ENCODE measurements around the gene FIG4.
"Not testable (repeated sequence)": the region's sequence is repeated elsewhere in the genome, so short reads cannot be mapped to it uniquely, and the experiment has no call there.

FIG4 gene

DNA sequence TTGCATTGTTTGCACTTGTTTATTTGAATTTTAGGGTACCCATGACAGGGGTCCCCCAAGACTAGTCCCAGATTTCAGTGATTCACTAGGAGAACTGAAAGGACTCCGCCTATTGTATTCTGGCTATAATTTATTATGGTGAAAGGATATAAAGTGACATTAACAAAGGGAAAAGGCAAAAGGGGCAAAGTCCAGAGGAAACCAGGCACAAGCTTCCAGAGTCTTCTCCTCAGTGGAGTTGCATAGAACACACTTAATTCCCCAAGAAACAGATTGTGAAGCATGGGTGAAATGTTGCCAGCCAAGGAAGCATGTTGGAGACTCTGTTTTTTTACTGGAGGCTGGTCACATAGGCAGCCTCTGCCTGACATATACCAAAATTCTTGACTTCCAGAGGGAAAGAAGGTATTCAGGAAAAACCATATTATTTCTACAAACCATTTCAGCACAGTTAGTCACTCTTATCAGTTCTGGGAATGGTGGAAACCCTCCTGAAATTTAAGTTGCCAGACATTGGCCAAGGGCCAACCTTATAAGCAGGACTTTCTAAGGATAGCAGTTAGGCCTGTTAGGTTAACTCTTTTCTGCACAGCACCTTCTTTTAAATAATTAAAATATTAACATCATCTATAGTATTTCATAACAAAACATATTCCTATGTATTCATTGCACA is 71.8 kb downstream of the FIG4 start:
- DNase-seq: no peak

DNA sequence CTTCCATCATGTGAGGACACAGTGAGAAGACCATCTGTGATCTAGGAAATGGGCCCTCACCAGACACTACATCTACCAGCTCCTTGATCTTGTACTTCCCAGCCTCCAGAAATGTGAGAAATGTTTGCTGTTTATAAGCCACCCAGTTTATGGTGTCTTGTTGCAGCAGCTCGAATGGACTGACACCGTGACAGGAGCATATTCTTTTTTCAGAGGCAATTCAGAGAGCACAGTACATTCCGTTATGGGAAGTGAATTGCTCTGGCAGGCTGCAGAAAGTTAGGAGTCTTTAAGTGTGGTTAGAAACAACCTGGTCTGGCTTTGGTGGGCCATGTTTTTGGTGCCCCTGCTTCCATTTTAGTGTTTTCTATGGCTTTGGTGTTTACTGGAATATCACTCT is 75.1 kb downstream of the FIG4 start:
- no peak for DNase-seq

DNA sequence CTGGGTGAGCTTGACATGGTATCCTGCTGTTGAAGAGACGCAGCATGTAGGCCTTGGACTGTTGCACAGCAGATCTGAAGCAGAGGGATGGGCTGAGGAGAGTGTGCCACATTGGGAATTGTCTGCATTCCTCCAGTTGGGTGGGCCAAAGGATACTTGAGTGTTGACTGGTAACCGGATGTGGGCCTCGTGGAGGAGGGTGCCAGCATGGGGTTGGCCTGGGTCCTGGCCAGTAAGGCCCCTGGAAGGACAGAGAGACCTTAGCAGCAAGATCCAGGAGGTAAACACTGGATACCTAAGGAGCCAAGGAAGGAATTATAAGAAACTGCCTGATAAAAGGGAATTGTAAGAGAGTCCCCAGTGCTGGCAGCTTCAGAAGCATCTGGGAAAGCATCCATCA is 76.9 kb downstream of the FIG4 start:
- no peak for DNase-seq

DNA sequence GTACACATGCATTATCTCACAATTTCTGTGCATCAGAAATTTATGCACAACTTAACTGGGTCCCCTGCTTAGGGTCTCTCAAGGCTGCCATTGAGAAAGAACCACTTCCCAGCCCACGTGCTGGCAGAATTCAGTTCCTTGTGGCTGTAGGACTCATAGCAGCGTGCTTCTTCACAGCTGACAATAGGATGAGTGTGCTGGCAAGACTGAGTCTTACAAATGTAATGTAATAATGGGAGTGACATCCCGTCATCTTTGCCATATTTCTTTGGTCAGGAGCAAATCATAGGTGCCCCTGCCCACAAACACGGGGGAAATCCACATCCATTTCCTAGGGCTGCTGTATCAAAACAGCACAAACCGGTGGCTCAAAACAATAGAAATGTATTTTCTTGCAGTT is 77.4 kb downstream of the FIG4 start:
- no peak for DNase-seq

DNA sequence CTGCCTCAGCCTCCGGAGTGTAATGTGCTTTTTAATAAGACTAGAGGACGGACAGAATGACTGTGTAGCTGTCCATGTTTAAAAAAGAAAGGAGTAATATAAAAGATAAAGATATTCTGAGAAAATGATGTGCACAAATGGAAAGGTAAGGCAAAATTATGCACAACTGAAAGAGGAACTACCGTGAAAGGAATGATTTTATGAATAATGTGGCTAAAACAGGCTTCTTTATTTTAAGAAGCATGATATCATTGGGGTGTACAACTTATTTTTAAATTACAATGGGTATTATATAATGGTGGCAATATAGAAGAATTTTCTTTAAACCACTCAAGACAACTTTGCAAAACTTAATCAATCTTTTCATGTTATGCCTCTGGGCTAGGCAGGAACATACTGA is 78.1 kb downstream of the FIG4 start:
- DNase-seq: no peak

DNA sequence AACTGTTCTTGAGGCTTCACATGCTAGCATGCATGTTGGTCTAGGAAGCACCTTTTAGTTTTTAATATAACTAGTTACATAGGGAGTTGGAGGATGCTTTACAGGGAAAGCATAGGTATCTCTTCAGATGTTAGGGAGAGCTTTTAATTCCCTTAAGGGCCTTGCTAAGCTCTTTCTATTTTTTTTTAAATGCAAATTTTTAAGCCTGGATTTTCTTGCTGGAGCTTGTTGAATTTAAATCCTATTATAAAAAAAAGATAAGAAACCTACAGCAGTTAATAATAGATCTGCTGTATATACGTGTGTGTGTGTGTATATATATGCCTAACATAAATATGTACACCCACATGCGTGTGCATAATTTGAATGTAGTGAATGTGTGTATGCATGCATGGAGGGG is 79.0 kb downstream of the FIG4 start:
- DNase-seq: no peak

DNA sequence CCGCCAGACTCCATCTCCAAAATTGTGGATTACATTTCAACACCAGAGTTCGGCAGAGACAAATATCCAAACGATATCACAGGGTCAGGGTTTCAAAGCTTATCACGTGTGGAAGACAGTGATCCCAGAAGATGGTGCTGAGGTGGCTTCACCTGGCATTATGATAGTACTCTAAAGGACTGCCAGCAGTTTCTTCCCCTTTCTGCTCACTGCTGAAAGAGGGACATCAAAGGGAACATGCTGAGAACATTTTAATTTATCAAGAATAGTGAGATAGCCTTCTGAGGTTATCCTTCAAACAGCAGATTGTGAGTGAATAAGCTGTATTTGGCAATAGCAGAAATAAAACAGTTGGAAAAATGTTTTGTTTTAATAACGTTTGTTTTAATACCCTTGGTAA is 79.7 kb downstream of the FIG4 start:
- DNase-seq: no peak

DNA sequence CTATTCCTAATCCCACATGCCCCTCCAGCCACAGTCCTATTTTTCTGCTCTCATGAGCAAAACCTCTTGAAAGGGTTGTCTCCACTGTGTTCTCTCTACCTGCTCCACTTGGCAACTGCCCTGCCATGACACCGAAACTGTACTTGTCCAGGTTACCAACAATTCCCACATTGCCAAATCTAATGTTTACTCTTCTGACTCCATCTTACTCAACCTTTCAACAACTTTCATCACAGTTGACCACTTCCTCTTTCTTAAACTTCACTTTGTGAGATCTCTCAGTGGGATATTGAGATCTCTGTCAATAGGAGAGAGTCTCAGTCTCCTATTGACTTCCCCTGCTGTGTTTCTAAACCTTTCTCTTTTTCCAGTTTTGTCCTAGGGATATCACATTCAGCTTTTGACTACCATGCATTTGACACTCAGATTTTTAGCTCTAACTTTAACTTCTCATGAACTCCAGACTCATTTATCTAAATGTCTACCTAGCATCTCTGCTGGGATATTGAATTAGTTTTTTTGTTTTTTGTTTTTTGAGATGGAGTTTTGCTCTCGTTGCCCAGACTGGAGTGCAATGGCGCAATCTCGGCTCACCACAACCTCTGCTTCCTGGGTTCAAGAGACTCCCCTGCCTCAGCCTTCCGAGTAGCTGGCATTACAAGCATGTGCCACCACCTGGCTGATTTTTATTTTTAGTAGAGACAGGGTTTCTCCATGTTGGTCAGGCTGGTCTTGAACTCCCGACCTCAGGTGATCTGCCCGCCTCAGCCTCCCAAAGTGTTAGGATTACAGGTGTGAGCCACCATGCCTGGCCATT is 81.1 kb downstream of the FIG4 start:
- not testable (repeated sequence) for DNase-seq

DNA sequence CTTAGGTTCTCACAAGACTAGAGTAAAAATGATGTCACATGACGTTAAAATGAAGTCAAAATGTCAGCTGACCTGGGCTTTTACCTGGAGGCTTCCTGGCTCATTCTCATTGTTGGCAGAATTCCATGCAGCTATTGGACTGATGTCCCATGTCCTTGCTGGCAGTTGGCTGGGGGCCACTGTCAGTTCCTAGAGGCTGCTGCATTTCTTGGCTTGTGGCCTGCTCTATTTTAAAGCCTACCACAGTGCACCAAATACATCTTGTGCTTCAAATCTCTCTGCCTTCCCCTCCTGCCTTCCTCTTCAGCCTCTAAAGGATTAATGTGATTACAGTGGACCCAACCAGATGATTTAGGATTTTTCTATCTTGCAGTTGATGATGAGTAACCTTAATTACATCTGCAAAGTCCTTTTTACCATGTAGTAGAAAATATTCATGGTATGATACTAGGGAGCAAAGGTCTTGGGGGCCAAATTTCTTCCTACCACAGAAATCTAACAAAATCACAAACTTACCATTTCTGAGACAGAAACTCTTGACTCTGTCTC is 81.9 kb downstream of the FIG4 start:
- DNase-seq: no peak

DNA sequence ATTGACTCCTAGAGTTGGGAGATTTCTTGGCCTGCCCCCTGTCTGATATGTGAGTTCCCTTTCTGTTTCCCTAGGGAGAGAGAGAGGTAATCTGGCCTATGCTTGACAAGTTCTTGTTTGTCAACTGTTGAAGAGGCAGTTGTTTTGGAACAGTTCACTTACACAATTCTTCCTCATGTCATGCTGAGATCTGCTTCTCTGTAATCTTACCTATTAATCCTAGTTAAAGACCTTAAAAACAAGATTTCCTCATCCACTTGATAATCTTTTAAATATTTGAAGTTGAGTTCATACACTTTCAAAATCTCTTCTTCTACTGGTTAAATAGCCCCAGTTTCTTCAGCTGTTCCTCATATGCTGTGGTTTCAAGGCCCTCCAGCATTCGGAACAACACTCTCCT is 89.9 kb downstream of the FIG4 start:
- no peak for DNase-seq

DNA sequence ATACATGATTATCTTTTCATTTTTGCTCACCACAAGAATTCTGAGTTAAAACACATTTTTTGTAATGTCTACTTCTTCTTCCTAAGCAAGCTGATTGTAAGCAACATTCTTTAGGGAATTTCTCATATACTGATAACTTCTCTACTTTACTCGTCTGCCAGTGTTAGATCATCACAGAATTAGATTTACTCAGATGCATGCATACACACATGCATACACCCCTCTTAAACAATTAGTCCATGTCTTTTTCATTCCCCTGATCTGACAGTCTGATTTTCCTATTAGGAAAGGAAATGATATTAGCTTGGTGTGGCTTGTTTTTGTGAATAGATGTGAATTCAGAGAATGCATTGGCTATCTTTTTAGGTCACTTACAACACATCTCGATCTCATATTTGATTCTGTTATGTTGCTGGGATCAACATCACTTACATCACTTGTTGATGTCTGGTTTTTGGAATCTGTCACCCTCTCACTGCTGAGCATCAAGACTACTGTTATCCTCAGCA is 91.4 kb downstream of the FIG4 start:
- no peak for DNase-seq

DNA sequence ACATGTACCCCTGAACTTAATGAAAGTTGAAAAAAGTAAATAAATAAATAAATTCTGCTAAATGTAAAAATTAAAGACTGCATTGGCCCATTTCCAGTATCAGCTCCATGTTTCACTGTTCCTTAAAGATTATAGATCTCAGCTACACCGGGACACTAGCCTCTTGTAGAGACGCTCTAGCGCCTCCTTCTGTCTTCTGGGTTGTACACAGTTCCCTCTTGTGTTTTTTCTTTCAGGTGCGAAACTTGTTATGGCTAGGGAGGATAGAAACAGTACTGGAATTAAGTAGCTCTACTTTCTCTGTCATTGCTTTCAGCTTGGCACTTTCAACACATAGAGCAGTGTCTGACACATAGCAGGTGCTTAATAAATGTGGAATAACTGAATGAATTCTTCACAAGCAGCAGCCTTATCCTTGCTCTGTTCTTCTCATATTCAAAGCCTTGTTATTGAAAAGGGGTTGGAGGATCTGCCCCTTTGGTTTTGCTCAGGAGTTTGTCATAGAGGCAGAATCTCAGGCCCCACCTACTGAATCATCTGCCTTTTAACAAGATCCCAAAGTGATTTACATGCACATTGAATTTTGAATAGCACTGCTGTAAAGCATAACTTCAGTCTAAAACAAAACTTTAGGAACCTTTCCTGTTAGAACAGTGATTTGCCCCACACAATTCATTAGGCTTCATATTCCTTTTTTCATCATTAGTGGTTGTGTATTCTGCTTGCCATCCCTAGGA is 92.3 kb downstream of the FIG4 start:
- DNase-seq: no peak

DNA sequence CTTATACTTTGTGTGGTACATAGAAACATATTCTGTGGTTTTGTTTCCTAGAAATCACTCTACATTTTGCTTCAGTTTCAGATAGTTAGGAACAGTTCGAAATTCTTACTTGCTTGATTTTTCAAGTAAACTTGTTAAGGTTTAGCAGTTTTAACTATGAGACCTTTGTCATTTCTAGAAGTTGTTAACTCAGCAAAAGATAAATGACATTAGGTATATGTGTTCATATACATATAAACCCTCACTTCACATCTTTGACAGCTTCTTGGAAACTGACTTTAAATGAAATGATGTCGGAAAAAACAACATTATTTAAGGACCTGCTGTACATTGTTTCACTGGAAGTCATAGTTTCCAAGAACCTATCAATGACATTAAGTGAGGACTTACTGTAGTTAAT is 96.2 kb downstream of the FIG4 start:
- no peak for DNase-seq

DNA sequence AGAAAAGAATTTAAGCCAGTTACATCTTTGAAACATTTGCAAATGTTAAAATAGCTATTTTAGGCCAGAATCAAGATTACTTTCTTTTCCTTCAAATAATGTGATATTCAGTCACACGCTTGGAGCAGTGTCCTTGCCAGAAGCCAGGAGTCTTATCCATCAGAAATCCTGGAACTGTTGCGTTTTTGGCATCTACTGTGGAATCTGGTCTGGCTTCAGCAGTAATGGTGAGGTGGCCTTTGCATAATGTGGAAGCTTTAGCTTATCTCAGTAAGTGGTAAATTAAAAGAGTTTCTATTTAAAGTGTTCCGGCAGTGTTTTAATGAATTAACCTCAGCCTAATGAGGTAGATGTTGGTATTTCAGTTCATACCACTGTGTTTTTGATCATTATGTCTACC is 97.6 kb downstream of the FIG4 start:
- no peak for DNase-seq

DNA sequence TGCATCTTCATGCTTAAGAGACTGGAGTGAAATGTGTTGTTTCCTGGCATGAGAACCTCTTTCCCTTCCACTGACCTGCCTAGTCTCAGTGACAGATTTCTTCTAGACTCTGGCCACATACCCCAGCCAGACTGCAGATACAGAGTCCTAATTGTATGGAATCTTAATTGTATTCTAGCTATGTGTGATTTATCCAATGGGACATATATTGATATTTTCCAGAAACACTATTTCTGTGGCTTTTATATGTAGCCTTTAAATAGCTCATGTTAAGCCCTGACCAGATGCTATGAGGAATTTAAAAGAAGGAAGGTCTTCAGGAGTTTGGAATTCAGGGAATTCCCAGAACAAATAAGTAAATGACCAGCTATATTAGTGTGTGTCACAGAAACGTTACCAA is 99.0 kb downstream of the FIG4 start:
- DNase-seq: no peak

DNA sequence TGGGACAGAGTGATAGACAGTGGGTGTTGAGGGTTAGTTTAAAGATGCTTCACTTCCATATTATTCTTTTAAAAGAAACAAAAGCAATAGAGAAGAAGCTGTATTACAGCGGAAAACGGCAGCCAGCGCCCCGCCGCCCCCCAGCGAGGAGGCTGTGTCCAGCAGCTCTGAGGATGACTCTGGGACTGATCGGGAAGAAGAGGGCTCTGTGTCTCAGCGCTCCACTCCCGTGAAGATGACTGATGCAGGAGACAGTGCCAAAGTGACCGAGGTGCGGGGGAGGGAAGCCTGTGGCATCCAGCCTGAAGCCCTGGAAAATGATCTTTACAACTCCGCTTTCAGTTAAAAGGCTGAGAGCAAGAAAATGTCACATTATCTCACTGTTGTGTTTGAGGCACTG is 100.2 kb downstream of the FIG4 start:
- DNase-seq: no peak

DNA sequence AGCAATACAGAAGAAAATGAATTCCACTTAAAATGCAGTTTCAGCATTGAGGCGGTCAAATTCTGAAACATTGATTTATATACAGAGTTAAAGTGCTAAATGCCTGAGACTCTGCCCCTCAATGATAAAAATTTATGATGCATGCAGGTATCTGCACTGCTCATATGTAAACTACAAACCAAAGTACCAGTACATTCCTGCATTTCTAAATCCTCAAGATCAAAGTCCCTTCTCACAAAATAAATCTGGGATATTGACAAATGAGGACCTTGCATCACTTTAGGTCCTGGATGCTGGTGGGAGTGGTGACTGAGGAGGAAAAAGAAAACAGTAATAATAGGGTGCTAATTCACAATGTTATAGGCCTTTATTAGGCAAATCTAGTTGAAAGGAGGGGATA is 101.9 kb downstream of the FIG4 start:
- no peak for DNase-seq

DNA sequence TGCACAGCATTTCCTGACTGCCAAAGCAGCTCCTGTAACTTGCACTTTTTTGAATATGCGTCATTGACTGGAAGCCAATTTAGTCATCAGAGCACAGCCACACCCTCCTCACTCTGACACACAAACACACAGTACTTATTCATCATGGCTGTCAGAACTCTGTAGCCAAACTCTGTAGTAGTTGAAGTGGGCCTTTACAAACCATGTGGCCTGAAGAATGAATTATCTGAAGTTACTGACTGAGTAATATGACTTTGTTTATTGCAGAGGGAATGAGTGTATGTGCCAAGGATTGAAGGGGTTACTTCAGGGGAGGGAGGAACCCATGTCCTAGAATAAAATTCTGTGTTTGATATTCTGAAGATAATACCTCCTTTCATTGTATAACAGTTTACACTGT is 102.7 kb downstream of the FIG4 start:
- no peak for DNase-seq

DNA sequence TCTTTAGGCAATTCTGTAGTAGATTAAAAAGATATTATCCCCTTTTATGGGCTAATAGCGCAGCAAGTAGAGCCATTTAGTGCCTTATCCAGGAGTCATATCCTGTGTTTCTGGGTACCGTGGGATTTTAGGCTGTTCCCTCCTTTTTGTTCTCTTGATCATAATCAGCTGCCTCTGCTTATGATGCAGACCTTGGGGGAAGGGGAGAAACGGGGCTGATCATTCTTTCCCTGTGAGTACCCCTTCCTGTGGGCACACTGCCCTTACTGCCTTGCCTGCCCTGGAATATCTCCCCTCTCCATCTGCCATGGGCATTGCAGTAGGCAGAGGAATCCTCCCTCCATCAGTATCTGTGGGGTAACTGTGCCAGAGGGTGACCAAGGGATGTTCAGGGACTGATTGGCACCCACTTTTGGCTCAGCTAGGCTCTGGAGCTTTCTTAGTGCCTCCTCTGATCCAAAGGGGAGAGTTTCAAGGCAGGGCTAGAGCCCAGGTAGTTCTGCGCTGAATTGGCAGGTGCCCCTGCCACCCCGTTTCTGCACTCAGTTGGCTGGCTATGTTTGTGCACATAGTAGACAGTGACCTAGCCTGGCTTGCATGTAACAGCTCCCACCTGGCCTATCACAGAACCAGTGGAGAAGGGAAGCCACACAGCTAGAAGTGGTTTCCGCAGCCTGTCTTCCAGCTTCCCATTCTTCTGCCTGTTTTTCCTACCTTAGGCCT is 103.3 kb downstream of the FIG4 start:
- DNase-seq: no peak

DNA sequence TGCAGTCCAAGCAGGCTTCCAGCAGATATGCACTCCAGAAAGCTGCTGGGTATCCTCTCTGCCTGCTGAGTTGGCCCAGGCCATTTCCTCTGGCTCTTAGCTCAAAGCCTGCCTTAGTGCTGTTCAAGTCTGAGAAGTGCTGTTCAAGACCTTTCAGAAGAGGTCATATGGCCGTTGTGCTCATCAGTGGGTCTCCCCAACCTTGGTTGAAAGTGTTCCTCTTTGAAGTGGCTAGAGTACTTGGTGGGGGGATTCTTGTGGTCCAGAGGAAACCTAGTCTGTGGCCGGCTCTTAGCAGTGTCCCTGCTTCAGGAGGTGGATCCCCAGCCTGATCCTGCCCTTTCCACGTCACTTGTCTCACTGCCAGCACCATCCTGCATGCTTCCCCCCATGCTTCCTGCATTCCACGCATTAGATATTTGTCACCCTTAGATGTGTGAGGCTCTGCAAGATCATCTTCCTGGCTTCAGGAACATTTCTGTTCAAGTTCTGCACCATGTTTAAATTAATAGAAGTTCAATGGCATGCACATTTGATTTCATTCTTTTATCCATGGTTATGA is 105.0 kb downstream of the FIG4 start:
- no peak for DNase-seq

DNA sequence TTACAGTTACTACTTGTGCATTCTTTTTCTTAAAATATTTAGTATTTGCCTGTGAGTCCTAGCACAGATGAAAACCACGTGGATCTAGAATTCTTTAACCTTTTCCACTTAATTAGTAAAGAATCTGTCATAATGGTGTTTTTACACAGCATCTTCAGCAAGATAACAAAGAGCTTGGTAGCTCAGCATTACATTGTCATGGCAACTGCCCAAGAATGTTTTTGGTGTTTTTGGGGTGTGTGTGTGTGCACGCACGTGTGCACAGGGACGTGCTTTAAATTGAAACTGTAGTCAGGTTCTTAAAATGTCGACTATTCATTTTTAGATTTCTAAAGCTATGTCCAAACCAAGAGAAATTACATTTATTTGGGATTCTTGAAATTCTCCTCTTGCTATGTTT is 108.0 kb downstream of the FIG4 start:
- DNase-seq: no peak

DNA sequence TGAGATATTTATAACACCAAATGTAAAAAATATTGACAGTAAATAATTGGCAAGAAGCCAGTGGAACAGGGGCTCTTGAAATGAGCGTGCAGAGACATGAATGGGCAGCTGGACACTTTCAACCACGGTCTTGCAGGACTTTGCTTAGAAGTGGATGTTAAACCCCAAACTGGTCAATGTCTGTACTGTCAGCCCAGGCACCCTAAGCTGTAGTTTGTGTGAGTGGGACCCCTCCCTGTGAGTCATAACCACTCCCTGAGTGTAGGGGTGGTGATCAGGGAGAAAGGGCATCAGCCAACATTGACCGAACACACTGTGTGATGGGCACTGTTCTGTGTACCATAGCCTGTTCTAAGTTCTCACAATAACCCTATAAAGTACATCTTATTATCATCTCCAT is 108.6 kb downstream of the FIG4 start:
- no peak for DNase-seq

DNA sequence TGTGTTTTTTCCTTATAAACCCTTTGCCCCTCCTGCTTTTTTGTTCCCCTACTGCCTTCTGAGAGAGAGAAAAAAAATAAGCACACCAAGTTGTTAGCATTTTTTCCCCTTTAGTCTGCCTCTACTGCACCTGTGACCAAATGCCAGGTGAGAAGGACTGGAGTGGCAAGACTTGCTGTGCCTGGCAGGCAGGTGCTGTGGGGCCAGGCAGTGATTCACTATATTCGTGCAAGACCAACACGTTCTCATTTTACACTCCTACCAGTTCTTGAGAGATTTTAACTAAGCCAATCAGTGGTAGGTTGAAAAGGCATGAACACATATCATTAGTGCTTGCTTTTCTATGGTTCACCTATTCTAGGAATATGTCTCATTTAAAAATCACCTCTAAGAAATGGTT is 109.7 kb downstream of the FIG4 start:
- DNase-seq: no peak

Data from activated naive CD4-positive, alpha-beta T cell treated with anti-CD3 and anti-CD28 coated beads, Interleukin-2, amount 50 U/mL, for 16 hours (primary cell).